Ovary (tissue), 9 donors: ENCODE results near the gene FGF5. TPM values are rescaled to one million over a fixed set of nuclear protein-coding genes. Genes with fewer than 3 reads are reported as not detected.

Experiments used
- DNase-seq, 5 donors: peaks; one replicate each; pipeline ENCODE4 v3.0.0-alpha.2; 2019 to 2020
- H3K27ac ChIP-seq, 2 donors: fragments of 200-600 bp; one replicate each; pipeline versions ENCODE4 v1.5.1 to v1.8.0; 2019 to 2022
- H3K27me3 ChIP-seq: fragments of 200-600 bp; one replicate; pipeline ENCODE4 v1.8.0; 2022
- H3K36me3 ChIP-seq: fragments of 200-600 bp; sonication (generic); one replicate; pipeline ENCODE4 v1.5.1; 2019
- H3K4me1 ChIP-seq: one replicate; pipeline ENCODE4 v1.8.1; 2013; ENCODE audit warnings: mild to moderate bottlenecking, moderate library complexity; ENCODE audit not compliant: insufficient read depth
- H3K4me3 ChIP-seq: fragments of 200-600 bp; sonication (generic); one replicate; pipeline ENCODE4 v1.5.1; 2017
- H3K9me3 ChIP-seq, 2 donors: fragments of 200-600 bp in 1 of 2; sonication (generic) in 1 of 2; one replicate each; pipeline versions ENCODE4 v1.5.1 to v1.8.1; 2013 to 2019; ENCODE audit warnings: mild to moderate bottlenecking in 1 of 2, moderate library complexity in 1 of 2
- CTCF ChIP-seq, 3 donors: fragments of 450-650 bp in 2 of 3; fragments of 200-600 bp in 1 of 3; IDR thresholded peaks; one replicate each; pipeline versions ENCODE4 v1.5.1 to v1.8.0; 2016 to 2022; ENCODE audit warnings: antibody characterized with exemption in 3 of 3, mild to moderate bottlenecking in 1 of 3
- EP300 ChIP-seq: sonication (generic); formaldehyde crosslinking; IDR thresholded peaks from one replicate; pipeline ENCODE4 v1.6.1; 2017; ENCODE audit warnings: antibody characterized with exemption
- POLR2A ChIP-seq: fragments of 450-650 bp; IDR thresholded peaks from one replicate; pipeline ENCODE4 v1.6.1; 2017; ENCODE audit warnings: antibody characterized with exemption, mild to moderate bottlenecking, moderate library complexity
- WGBS, 3 donors: extraction: QIAGEN DNeasy Blood & Tissue Kit in 1 of 3; methylation state at CpG; one replicate each; pipeline versions ENCODE4 v1.1.5 to v1.1.7; 2013 to 2017; 5-methylcytosine and 5-hydroxymethylcytosine counted together
- intact Hi-C, 4 donors: fragments of 100-400 bp; cut with DNase I; formaldehyde crosslinking; loops; one replicate each; pipeline versions ENCODE4 v1.11.0 to v1.15.1; 2022 to 2023
- polyA plus RNA-seq, 2 donors: library from polyadenylated mRNA; stranded (reverse); fragments of 200-250 nt in 1 of 2; fragments of 350-450 nt in 1 of 2; fragmentation: Illumina TruSeq in 1 of 2; extraction: RNeasy Lipid Tissue Mini Kit (QIAGEN cat#74804) in 1 of 2; gene quantifications; one replicate each; pipeline ENCODE4 v1.2.3, GENCODE V29; 2013 to 2014
- total RNA-seq, 7 donors: library from RNA; depleted of rRNA in 2 of 7; stranded (reverse); fragments of >200 nt in 2 of 7; fragmentation: NEBNext Ultra II Directional in 3 of 7; extraction: Animal tissue kit (Norgen Biotek cat#: 25700) in 3 of 7; gene quantifications; one replicate each; pipeline versions ENCODE4 v1.1.0 to v1.2.4, GENCODE V29; 2016 to 2023
- donor health status: DM: no; HTN: no; CAD: no; lungs with moderate emphysema.
- donor health status: DM: no; HTN: no; CAD: no.
- donor health status: Bipolar disorder and iron deficiency.
- donor health status: DM: yes; HTN: yes; CAD: no.
- donor health status: DM: no; HTN: no; CAD: no.
- donor health status: DM: yes; HTN: yes; CAD: no.

FGF5 gene
- total and polyA plus RNA-seq, 9 donors, result 0.03 to 1.8 (median 0.19) TPM; not detected in 3

GRCh38 chr4:80335226-80335553 lies 68.7 kb downstream of the FGF5 start:
- peaks cover 7% of the 10 kb centered on the region for H3K4me1 ChIP-seq
- TF ChIP-seq CTCF (IDR thresholded peaks at IDR 0.05), result no peak
- no peak for TF ChIP-seq EP300
- no peak for TF ChIP-seq POLR2A
- intact Hi-C loops, result no loop called here
- WGBS, 3 donors, result 0 to 8% (median 1%) methylated on average over 3 of the region's 3 CpGs
- H3K27me3 ChIP-seq, result no peaks in the 10 kb centered on the region
- H3K4me3 ChIP-seq, result peak overlapping the region; percentile 46
- no peaks in the 10 kb centered on the region for H3K36me3 ChIP-seq
- no peaks in the 10 kb centered on the region for H3K9me3 ChIP-seq
- DNase-seq, result no peak
- H3K27ac ChIP-seq, result no peak overlapping the region

- Histone ChIP-seq H3K36me3 (no peaks in the 10 kb centered on the region), H3K9me3 (no peaks in the 10 kb centered on the region), H3K4me3 (peak within 1 kb of the TSS; percentile 46), H3K4me1 (peaks cover 7% of the 10 kb centered on the region), H3K27me3 (no peaks in the 10 kb centered on the region), H3K27ac (no peak within 1 kb of the TSS)
- DNase-seq, result peak; percentile 75 to 89 (median 84)
- TF ChIP-seq EP300, result no peak
- no peak for TF ChIP-seq POLR2A
- peak in 2 of 3 donors; percentile 19 to 25 for TF ChIP-seq CTCF (IDR thresholded peaks at IDR 0.05)
- intact Hi-C loops, result no loop called here
- 0% methylated on average over 48 to 49 of the region's 49 CpGs for WGBS, 3 donors
Measured at GRCh38 chr4:80335554-80336358, 69.3 kb downstream of the FGF5 start, which contains the start of gene CFAP299. TSS of gene CFAP299 (plus strand) at chr4:80335730.

- TF ChIP-seq CTCF (IDR thresholded peaks at IDR 0.05) (no peak), POLR2A (no peak)
- intact Hi-C loops, result no loop called here
- H3K36me3 ChIP-seq, result no peaks in the 10 kb centered on the region
- DNase-seq, result peak in 3 of 5 donors; percentile 13 to 19 (median 19)
- H3K4me1 ChIP-seq, result peaks cover 7% of the 10 kb centered on the region
- 6 to 12% (median 9%) methylated on average over 10 of the region's 10 CpGs for WGBS, 3 donors
- no peaks in the 10 kb centered on the region for H3K27me3 ChIP-seq
- H3K9me3 ChIP-seq, result no peaks in the 10 kb centered on the region
- no peak overlapping the region for H3K4me3 ChIP-seq
- no peak overlapping the region for H3K27ac ChIP-seq
Measured at GRCh38 chr4:80336582-80336981, 70.1 kb downstream of the FGF5 start.

- no peak for TF ChIP-seq POLR2A
- WGBS, 3 donors, result 67 to 75% (median 73%) methylated on average over 2 of the region's 2 CpGs
- Histone ChIP-seq H3K4me3 (no peak overlapping the region), H3K4me1 (peaks cover 2% of the 10 kb centered on the region), H3K27ac (no peak overlapping the region), H3K9me3 (no peaks in the 10 kb centered on the region), H3K27me3 (no peaks in the 10 kb centered on the region), H3K36me3 (no peaks in the 10 kb centered on the region)
- DNase-seq, result no peak
- intact Hi-C loops, result no loop called here
Measured at GRCh38 chr4:80340036-80340435, 73.6 kb downstream of the FGF5 start.

Other genes with a start within 250 kb of the FGF5 start
- 100 to 1,000 TPM in 3 of 7 donors, 10 to 100 TPM in 4; 78.3 to 230 (median 88.7) TPM for gene ANTXR2, start 193.4 kb upstream of the FGF5 start, total RNA-seq
- gene ANTXR2, start 193.4 kb upstream of the FGF5 start, polyA plus RNA-seq, result 100 to 1,000 TPM in 1 of 2 donors, 10 to 100 TPM in 1; 64.4 to 231 TPM
- gene PRDM8, start 69.2 kb upstream of the FGF5 start, total RNA-seq, result 10 to 100 TPM in 2 of 7 donors, 1 to 10 TPM in 5; 4.8 to 14.3 (median 8.1) TPM
- 1 to 10 TPM; 3.6 to 6.2 TPM for gene PRDM8, start 69.2 kb upstream of the FGF5 start, polyA plus RNA-seq
- 10 to 100 TPM in 1 of 7 donors, 1 to 10 TPM in 2, under 1 TPM in 2, not detected in 2; 0.77 to 17.0 (median 1.0) TPM for gene CFAP299, start 69.1 kb downstream of the FGF5 start, total RNA-seq
- under 1 TPM; 0.32 to 0.33 TPM for gene CFAP299, start 69.1 kb downstream of the FGF5 start, polyA plus RNA-seq